Natural killer cell treated with Interleukin-12 subunit alpha and Interleukin-12 subunit beta and Interleukin-15 and Interleukin-18, amount 100 ng/mL, for 72 hours (primary cell): ENCODE results near the gene RAD18. TPM values are rescaled to one million over a fixed set of nuclear protein-coding genes. Genes with fewer than 3 reads are reported as not detected.

Experiments used
- ATAC-seq, 2 donors: fragments of 150-1000 bp; cut with Tn5 transposase in 1 of 2; sonication (Bioruptor Pico), chemical (Tn5 transposase) in 1 of 2; 2 replicates each; pipeline ENCODE4 v1.10.0; 2021
- DNase-seq: peaks from one replicate; pipeline ENCODE4 v3.0.0; 2022; ENCODE audit warnings: low spot score
- H3K27ac Mint-ChIP-seq, 2 donors: 1 replicate in 1 of 2; 2 replicates in 1 of 2; pipeline ENCODE4 v1.8.0; 2022; ENCODE audit warnings: mixed read lengths in 2 of 2, mild to moderate bottlenecking in 1 of 2, moderate library complexity in 1 of 2
- H3K27me3 Mint-ChIP-seq, 2 donors: 1 replicate in 1 of 2; 2 replicates in 1 of 2; pipeline ENCODE4 v1.8.0; 2022; ENCODE audit warnings: mixed read lengths in 2 of 2
- H3K36me3 Mint-ChIP-seq: one replicate; pipeline ENCODE4 v1.8.0; 2022; ENCODE audit warnings: mixed read lengths
- H3K4me1 Mint-ChIP-seq, 2 donors: 1 replicate in 1 of 2; 2 replicates in 1 of 2; pipeline ENCODE4 v1.8.0; 2022; ENCODE audit warnings: low read depth in 2 of 2, mixed read lengths in 2 of 2, mild to moderate bottlenecking in 1 of 2
- H3K4me3 Mint-ChIP-seq: one replicate; pipeline ENCODE4 v1.8.0; 2022; ENCODE audit warnings: mixed read lengths
- H3K9me3 Mint-ChIP-seq: 2 replicates; pipeline ENCODE4 v1.8.0; 2022; ENCODE audit warnings: mixed read lengths
- total RNA-seq, 2 donors: library from RNA; stranded (reverse); gene quantifications; one replicate each; pipeline ENCODE4 v1.2.3, GENCODE V29; 2022

RAD18 gene
- total RNA-seq, 2 donors from 2014 or later = 33.4 to 66.0 TPM

GRCh38 chr3:8967553-8967952 is 4.3 kb upstream of the RAD18 start:
- Mint-ChIP-seq H3K27me3 (peaks cover 16% of the 10 kb centered on the region in 2 donors), H3K4me3 (no peak overlapping the region), H3K36me3 (peaks cover 3% of the 10 kb centered on the region), H3K27ac (no peak overlapping the region), H3K4me1 (peaks cover 16 to 21% of the 10 kb centered on the region in 2 donors), H3K9me3 (no peaks in the 10 kb centered on the region)
- DNase-seq = no peak
- no peak for ATAC-seq

- no peak overlapping the region for H3K4me3 Mint-ChIP-seq
- ATAC-seq = no peak
Observed at GRCh38 chr3:8966820-8967348, 3.6 kb upstream of the RAD18 start.

GRCh38 chr3:8966150-8966819 is 3.0 kb upstream of the RAD18 start:
- H3K27ac Mint-ChIP-seq = no peak overlapping the region
- no peaks in the 10 kb centered on the region for H3K9me3 Mint-ChIP-seq
- H3K4me3 Mint-ChIP-seq = no peak overlapping the region

More at GRCh38 chr3:8966820-8967348, 3.6 kb upstream of the RAD18 start:
- Mint-ChIP-seq H3K9me3 (no peaks in the 10 kb centered on the region), H3K27ac (no peak overlapping the region), H3K27me3 (peaks cover 14 to 16% of the 10 kb centered on the region in 2 donors), H3K36me3 (peaks cover 6% of the 10 kb centered on the region), H3K4me1 (peaks cover 22 to 27% of the 10 kb centered on the region in 2 donors)
- no peak for DNase-seq

GRCh38 chr3:8964436-8965370 is 1.4 kb upstream of the RAD18 start:
- Mint-ChIP-seq H3K9me3 (no peaks in the 10 kb centered on the region), H3K4me3 (peak overlapping the region; percentile 97), H3K4me1 (peaks cover 27 to 38% of the 10 kb centered on the region in 2 donors), H3K27ac (peak overlapping the region; percentile 96 to 99), H3K27me3 (peaks cover 11 to 12% of the 10 kb centered on the region in 2 donors), H3K36me3 (peaks cover 6% of the 10 kb centered on the region)
- no peak for DNase-seq
- no peak for ATAC-seq

More at GRCh38 chr3:8966150-8966819, 3.0 kb upstream of the RAD18 start:
- DNase-seq (no peak), ATAC-seq (no peak)
- Mint-ChIP-seq H3K36me3 (peaks cover 6% of the 10 kb centered on the region), H3K27me3 (peaks cover 14 to 16% of the 10 kb centered on the region in 2 donors), H3K4me1 (peaks cover 27 to 33% of the 10 kb centered on the region in 2 donors)

- H3K36me3 Mint-ChIP-seq = peaks cover 21% of the 10 kb centered on the region
- DNase-seq = no peak
- H3K4me3 Mint-ChIP-seq = peak overlapping the region; percentile 97
- H3K27ac Mint-ChIP-seq = peak overlapping the region; percentile 96 to 99
- no peak for ATAC-seq
- no peaks in the 10 kb centered on the region for H3K9me3 Mint-ChIP-seq
- H3K27me3 Mint-ChIP-seq = peaks cover 0 to 3% of the 10 kb centered on the region in 2 donors
- peaks cover 27 to 45% of the 10 kb centered on the region in 2 donors for H3K4me1 Mint-ChIP-seq
Observed at GRCh38 chr3:8962226-8962861, 928 bp downstream of the RAD18 start.

- DNase-seq (no peak), ATAC-seq (no peak)
- H3K9me3 Mint-ChIP-seq = no peaks in the 10 kb centered on the region
- peak overlapping the region; percentile 9 for H3K4me3 Mint-ChIP-seq
- H3K27me3 Mint-ChIP-seq = no peaks in the 10 kb centered on the region
- peak overlapping the region in 1 of 2 donors; percentile 53 for H3K27ac Mint-ChIP-seq
- H3K36me3 Mint-ChIP-seq = peaks cover 28% of the 10 kb centered on the region
- H3K4me1 Mint-ChIP-seq = peaks cover 27 to 45% of the 10 kb centered on the region in 2 donors
Observed at GRCh38 chr3:8959668-8960067, 3.6 kb downstream of the RAD18 start.

- ATAC-seq (no peak), DNase-seq (no peak)
- H3K27me3 Mint-ChIP-seq = no peaks in the 10 kb centered on the region
- H3K27ac Mint-ChIP-seq = no peak overlapping the region
- peaks cover 22% of the 10 kb centered on the region for H3K36me3 Mint-ChIP-seq
- no peaks in the 10 kb centered on the region for H3K9me3 Mint-ChIP-seq
- no peak overlapping the region for H3K4me3 Mint-ChIP-seq
- H3K4me1 Mint-ChIP-seq = peaks cover 8 to 19% of the 10 kb centered on the region in 2 donors
Observed at GRCh38 chr3:8954938-8955763, 8.1 kb downstream of the RAD18 start.

- H3K4me1 Mint-ChIP-seq = peaks cover 11 to 12% of the 10 kb centered on the region in 2 donors
- H3K9me3 Mint-ChIP-seq = no peaks in the 10 kb centered on the region
- ATAC-seq (no peak), DNase-seq (no peak)
- no peak overlapping the region for H3K4me3 Mint-ChIP-seq
- H3K27me3 Mint-ChIP-seq = no peaks in the 10 kb centered on the region
- peaks cover 12% of the 10 kb centered on the region for H3K36me3 Mint-ChIP-seq
- H3K27ac Mint-ChIP-seq = no peak overlapping the region
Observed at GRCh38 chr3:8953313-8953712, 10.0 kb downstream of the RAD18 start.

GRCh38 chr3:8952130-8952529 is 11.1 kb downstream of the RAD18 start:
- ATAC-seq (no peak), DNase-seq (no peak)
- Mint-ChIP-seq H3K27ac (no peak overlapping the region), H3K36me3 (peaks cover 14% of the 10 kb centered on the region), H3K27me3 (no peaks in the 10 kb centered on the region), H3K4me3 (no peak overlapping the region), H3K9me3 (no peaks in the 10 kb centered on the region), H3K4me1 (peaks cover 11 to 12% of the 10 kb centered on the region in 2 donors)

- peaks cover 6 to 8% of the 10 kb centered on the region in 2 donors for H3K4me1 Mint-ChIP-seq
- no peak overlapping the region for H3K27ac Mint-ChIP-seq
- ATAC-seq = peak; percentile 17 to 57
- no peak for DNase-seq
- H3K27me3 Mint-ChIP-seq = no peaks in the 10 kb centered on the region
- H3K9me3 Mint-ChIP-seq = peaks cover 7% of the 10 kb centered on the region
- no peak overlapping the region for H3K4me3 Mint-ChIP-seq
- H3K36me3 Mint-ChIP-seq = peaks cover 41% of the 10 kb centered on the region
Observed at GRCh38 chr3:8945890-8946600, 17.2 kb downstream of the RAD18 start.

GRCh38 chr3:8942746-8943488 is 20.4 kb downstream of the RAD18 start:
- no peaks in the 10 kb centered on the region for H3K27me3 Mint-ChIP-seq
- peaks cover 7% of the 10 kb centered on the region for H3K9me3 Mint-ChIP-seq
- H3K4me3 Mint-ChIP-seq = no peak overlapping the region
- no peaks in the 10 kb centered on the region for H3K4me1 Mint-ChIP-seq
- DNase-seq (no peak), ATAC-seq (no peak)
- peaks cover 53% of the 10 kb centered on the region for H3K36me3 Mint-ChIP-seq
- H3K27ac Mint-ChIP-seq = no peak overlapping the region

GRCh38 chr3:8942115-8942514 is 21.2 kb downstream of the RAD18 start:
- H3K27me3 Mint-ChIP-seq = no peaks in the 10 kb centered on the region
- no peaks in the 10 kb centered on the region for H3K4me1 Mint-ChIP-seq
- no peak overlapping the region for H3K4me3 Mint-ChIP-seq
- peaks cover 45% of the 10 kb centered on the region for H3K36me3 Mint-ChIP-seq
- H3K27ac Mint-ChIP-seq = no peak overlapping the region
- no peak for ATAC-seq
- no peak for DNase-seq
- H3K9me3 Mint-ChIP-seq = peaks cover 7% of the 10 kb centered on the region
